Measurements from ENCODE around the gene PIGH. TPM values are rescaled to one million over a fixed set of nuclear protein-coding genes. Genes with fewer than 3 reads are reported as not detected.

Gene PIGH
- total and polyA plus RNA-seq, 10 of the 15 experiments (the other 5 are each of a cell fraction or from before 2014, with no cell fraction given) = 15.5 to 46.6 (median 22.3) TPM

DNA sequence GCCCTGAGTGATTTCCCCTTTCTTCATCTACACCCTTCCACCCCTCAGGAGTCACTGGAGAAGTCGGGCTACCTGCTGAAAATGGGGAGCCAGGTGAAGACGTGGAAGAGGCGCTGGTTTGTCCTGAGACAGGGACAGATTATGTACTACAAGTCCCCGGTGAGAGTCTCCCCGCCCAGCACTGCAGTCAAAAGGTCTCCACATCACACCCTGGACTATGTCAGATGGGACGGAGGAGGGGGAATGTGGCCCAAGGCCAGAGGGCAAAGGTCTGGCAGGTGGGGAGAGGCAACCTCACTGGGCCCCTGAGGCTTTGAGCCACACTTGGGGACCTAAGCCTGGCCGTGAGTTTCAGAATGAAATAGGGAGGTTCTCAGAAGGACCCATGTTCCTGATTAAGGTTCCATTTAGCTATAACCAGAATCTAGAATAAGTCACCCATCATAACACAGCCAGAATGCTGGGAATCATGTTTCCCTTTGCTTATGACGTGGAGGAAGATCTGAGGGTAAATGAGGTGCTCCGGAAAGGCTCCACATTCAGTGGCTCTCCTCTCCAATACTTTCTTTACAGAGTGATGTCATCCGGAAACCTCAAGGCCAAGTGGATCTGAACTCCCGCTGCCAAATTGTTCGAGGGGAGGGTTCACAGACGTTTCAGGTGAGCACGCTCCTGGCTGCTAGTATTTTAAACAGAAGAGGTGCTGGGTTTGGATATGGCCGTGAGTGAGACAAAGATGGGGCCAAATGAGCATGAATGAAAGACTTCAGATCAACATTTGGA is 26.6 kb downstream of the PIGH start:
- ChIA-PET SMC1A (ENCODE audit: uncharacterized antibody, unreplicated experiment) (interaction anchor here (1.0 to 6.1 kb wide), 5 partner anchors 46 to 153 kb away, joined by 3 to 185 read pairs (median 16); no protein-coding TSS in a partner anchor), RAD21 (ENCODE audit: unreplicated experiment) (interaction anchor here (1.1 to 5.8 kb wide), 3 partner anchors 86 to 146 kb away, joined by 3 to 176 read pairs (median 31); no protein-coding TSS in a partner anchor), POLR2A (no interaction called here), CTCF (interaction anchor here (0.7 to 27.6 kb wide), 7 partner anchors 10 to 1214 kb away, joined by 3 to 583 read pairs (median 25); partner anchors contain the start of genes PLEKHH1 and RDH12)
- Histone ChIP-seq H3K27ac (ENCODE audit: control insufficient read depth, insufficient read depth) (no peak overlapping the region), H3K79me2 (ENCODE audit: control insufficient read depth, insufficient read depth, low read length) (no peaks in the 10 kb centered on the region), H4K20me1 (ENCODE audit: control insufficient read depth, insufficient read depth) (peaks cover 2% of the 10 kb centered on the region; the same call in 1 of the 2 replicates), H3K9ac (ENCODE audit: control insufficient read depth, insufficient read depth, low read length) (no peak overlapping the region), H3K36me3 (ENCODE audit: control insufficient read depth in 2 of 2, insufficient read depth in 2 of 2, low read length in 1 of 2) (no peaks in the 10 kb centered on the region), H3K27me3 (replicated peaks in 1 of 2; ENCODE audit: control insufficient read depth in 2 of 2, insufficient read depth in 2 of 2, low read length in 1 of 2) (no peaks in the 10 kb centered on the region), H3K4me1 (ENCODE audit: control insufficient read depth, insufficient read depth, low read length) (no peaks in the 10 kb centered on the region), H3K9me3 (replicated peaks; ENCODE audit: control insufficient read depth, insufficient read depth, low read length) (no peaks in the 10 kb centered on the region), H3K4me2 (ENCODE audit: control insufficient read depth, insufficient read depth) (no peak overlapping the region), H3K4me3 (no peak overlapping the region), H2AFZ (ENCODE audit: control insufficient read depth, low read depth, low read length) (no peak overlapping the region)
- BruUV-seq (replicated peaks) = no TSS peak
- DNase-seq (ENCODE audit: low read depth, low spot score) = no peak
- FAIRE-seq = no peak
- in situ Hi-C loops (cut with MboI) (no loop called here), intact Hi-C loops (cut with micrococcal nuclease; ENCODE audit: unreplicated experiment) (no loop called here)
- 52% methylated on average over 15 of the region's 15 CpGs for WGBS (ENCODE audit: insufficient coverage, insufficient replicate concordance, low lambda C conversion rate, missing lambda C conversion rate)
- no peak for ATAC-seq
- TF ChIP-seq NRF1 (conservative IDR thresholded peaks at IDR 0.05; ENCODE audit: low read depth, low read length) (no peak), SUPT20H (IDR thresholded peaks at IDR 0.05; ENCODE audit: borderline replicate concordance, control insufficient read depth, low read depth, low read length) (no peak), USF2 (IDR thresholded peaks at IDR 0.05; ENCODE audit: borderline replicate concordance, low read depth, low read length) (no peak), RFX5 (IDR thresholded peaks at IDR 0.05; ENCODE audit: low read depth, low read length) (no peak), IRF3 (IDR thresholded peaks at IDR 0.05) (no peak), SREBF1 (IDR thresholded peaks at IDR 0.05; ENCODE audit: low read length) (no peak), SIN3A (IDR thresholded peaks at IDR 0.05; ENCODE audit: low read depth, low read length) (no peak), PBX3 (IDR thresholded peaks at IDR 0.05; ENCODE audit: insufficient replicate concordance, low read depth, low read length) (no peak), EED (IDR thresholded peaks at IDR 0.05; ENCODE audit: low read depth) (no peak), E4F1 (IDR thresholded peaks at IDR 0.05; ENCODE audit: borderline replicate concordance, partially characterized antibody) (no peak), NFYB (IDR thresholded peaks at IDR 0.05; ENCODE audit: insufficient read depth, low read depth, low read length) (no peak)
- TF ChIP-seq, protein P1, sequence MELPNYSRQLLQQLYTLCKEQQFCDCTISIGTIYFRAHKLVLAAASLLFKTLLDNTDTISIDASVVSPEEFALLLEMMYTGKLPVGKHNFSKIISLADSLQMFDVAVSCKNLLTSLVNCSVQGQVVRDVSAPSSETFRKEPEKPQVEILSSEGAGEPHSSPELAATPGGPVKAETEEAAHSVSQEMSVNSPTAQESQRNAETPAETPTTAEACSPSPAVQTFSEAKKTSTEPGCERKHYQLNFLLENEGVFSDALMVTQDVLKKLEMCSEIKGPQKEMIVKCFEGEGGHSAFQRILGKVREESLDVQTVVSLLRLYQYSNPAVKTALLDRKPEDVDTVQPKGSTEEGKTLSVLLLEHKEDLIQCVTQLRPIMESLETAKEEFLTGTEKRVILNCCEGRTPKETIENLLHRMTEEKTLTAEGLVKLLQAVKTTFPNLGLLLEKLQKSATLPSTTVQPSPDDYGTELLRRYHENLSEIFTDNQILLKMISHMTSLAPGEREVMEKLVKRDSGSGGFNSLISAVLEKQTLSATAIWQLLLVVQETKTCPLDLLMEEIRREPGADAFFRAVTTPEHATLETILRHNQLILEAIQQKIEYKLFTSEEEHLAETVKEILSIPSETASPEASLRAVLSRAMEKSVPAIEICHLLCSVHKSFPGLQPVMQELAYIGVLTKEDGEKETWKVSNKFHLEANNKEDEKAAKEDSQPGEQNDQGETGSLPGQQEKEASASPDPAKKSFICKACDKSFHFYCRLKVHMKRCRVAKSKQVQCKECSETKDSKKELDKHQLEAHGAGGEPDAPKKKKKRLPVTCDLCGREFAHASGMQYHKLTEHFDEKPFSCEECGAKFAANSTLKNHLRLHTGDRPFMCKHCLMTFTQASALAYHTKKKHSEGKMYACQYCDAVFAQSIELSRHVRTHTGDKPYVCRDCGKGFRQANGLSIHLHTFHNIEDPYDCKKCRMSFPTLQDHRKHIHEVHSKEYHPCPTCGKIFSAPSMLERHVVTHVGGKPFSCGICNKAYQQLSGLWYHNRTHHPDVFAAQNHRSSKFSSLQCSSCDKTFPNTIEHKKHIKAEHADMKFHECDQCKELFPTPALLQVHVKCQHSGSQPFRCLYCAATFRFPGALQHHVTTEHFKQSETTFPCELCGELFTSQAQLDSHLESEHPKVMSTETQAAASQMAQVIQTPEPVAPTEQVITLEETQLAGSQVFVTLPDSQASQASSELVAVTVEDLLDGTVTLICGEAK (IDR thresholded peaks at IDR 0.05; ENCODE audit: borderline replicate concordance) = no peak
